Heart left ventricle (tissue), 16 donors: ENCODE results near the gene SLC25A26. TPM values are rescaled to one million over a fixed set of nuclear protein-coding genes. Genes with fewer than 3 reads are reported as not detected.

Experiments
- ATAC-seq, 4 donors: fragments of 200-7000 bp; cut with Tn5 transposase; one replicate each; pipeline ENCODE4 v1.9.1; 2020 to 2022; ENCODE audit warnings: moderate library complexity in 4 of 4, mild to moderate bottlenecking in 3 of 4, moderate number of reproducible peaks in 1 of 4
- DNase-seq, 5 donors: peaks; one replicate each; pipeline ENCODE4 v3.0.0-alpha.2; 2020
- H3K27ac ChIP-seq, 12 donors: fragments of 200-600 bp; sonication (generic) in 4 of 12; one replicate each; pipeline versions ENCODE4 v1.5.0 to v1.8.0; 2016 to 2022; ENCODE audit warnings: mild to moderate bottlenecking in 2 of 12
- H3K27me3 ChIP-seq, 9 donors: fragments of 200-600 bp; sonication (generic) in 2 of 9; one replicate each; pipeline versions ENCODE4 v1.5.1 to v1.8.0; 2016 to 2022; ENCODE audit warnings: mild to moderate bottlenecking in 3 of 9
- H3K36me3 ChIP-seq, 9 donors: fragments of 200-600 bp; sonication (generic) in 2 of 9; one replicate each; pipeline versions ENCODE4 v1.5.0 to v1.8.0; 2018 to 2022; ENCODE audit warnings: mild to moderate bottlenecking in 2 of 9
- H3K4me1 ChIP-seq, 12 donors: fragments of 200-600 bp; sonication (generic) in 4 of 12; one replicate each; pipeline versions ENCODE4 v1.5.0 to v1.8.0; 2016 to 2022; ENCODE audit warnings: mild to moderate bottlenecking in 3 of 12
- H3K4me3 ChIP-seq, 12 donors: fragments of 200-600 bp; sonication (generic) in 4 of 12; one replicate each; pipeline versions ENCODE4 v1.5.0 to v1.8.0; 2017 to 2022; ENCODE audit warnings: mild to moderate bottlenecking in 9 of 12, moderate library complexity in 4 of 12
- H3K9me3 ChIP-seq, 12 donors: fragments of 200-600 bp; sonication (generic) in 4 of 12; one replicate each; pipeline versions ENCODE4 v1.5.0 to v1.8.0; 2016 to 2022; ENCODE audit warnings: mild to moderate bottlenecking in 1 of 12
- POLR2A ChIP-seq, 2 donors: fragments of 450-650 bp; IDR thresholded peaks; one replicate each; pipeline ENCODE4 v1.6.1; 2017; ENCODE audit warnings: antibody characterized with exemption in 2 of 2, mild to moderate bottlenecking in 2 of 2, moderate library complexity in 2 of 2
- WGBS, 4 donors: extraction: QIAGEN DNeasy Blood & Tissue Kit in 2 of 4; methylation state at CpG; one replicate each; pipeline versions ENCODE4 v1.1.5 to v1.1.7; 2013 to 2018; 5-methylcytosine and 5-hydroxymethylcytosine counted together
- intact Hi-C, 10 donors: fragments of 100-400 bp; cut with DNase I; formaldehyde crosslinking; loops; one replicate each; pipeline versions ENCODE4 v1.11.1 to v1.14.2; 2022
- polyA plus RNA-seq, 2 donors: library from polyadenylated mRNA; stranded (reverse); fragments of 200-250 nt; gene quantifications; one replicate each; pipeline ENCODE4 v1.2.3, GENCODE V29; 2013
- total RNA-seq, 9 donors: library from RNA; depleted of rRNA in 2 of 9; stranded (reverse); fragments of >200 nt in 2 of 9; fragmentation: NEBNext Ultra II Directional in 3 of 9; extraction: Animal tissue kit (Norgen Biotek cat#: 25700) in 3 of 9; gene quantifications; one replicate each; pipeline versions ENCODE4 v1.1.0 to v1.2.4, GENCODE V29; 2016 to 2023
- TF ChIP-seq, protein P1 (sequence below), 12 donors: fragments of 200-600 bp; sonication (generic) in 4 of 12; IDR thresholded peaks; one replicate each; pipeline versions ENCODE4 v1.5.0 to v1.8.0; 2018 to 2022; ENCODE audit warnings: antibody characterized with exemption in 12 of 12, mild to moderate bottlenecking in 5 of 12
- donor health status: ischemic (EF 13 %, LVEDD 7.1; RV severe dilation, severe dysfunction).
- donor health status: healthy with polysubstance abuse.
- donor health status: DM: no; HTN: yes; CAD: no.
- donor health status: DM: no; HTN: no; CAD: no.
- donor health status: ischemic (EF 25% LVEDD 6.9; RV normal size, moderate dysfunction).
- donor health status: ischemic (EF 25% LVEDD 5.7; RV mildly dilated, moderate dysfunction).
- donor health status: healthy.
- donor health status: DM: yes; HTN: yes; CAD: no.
- donor health status: ischemic (EF 35%, LVEDD 5.7; RV mildly dilated, moderate dysfunction).
- donor health status: nonischemic (EF 11% LVEDD 7.7; RV severe dilation, severe dysfunction).
- donor health status: DM: yes; HTN: yes; CAD: no.
- donor health status: PGD.
- donor health status: ischemic (EF 29% LVEDD 5.4; RV normal size, mild dysfunction).
- donor health status: nonischemic (EF 23%, LVEDD 6.1; RV moderate dilation, normal function).

The SLC25A26 gene
- total and polyA plus RNA-seq, 11 donors = 20.0 to 42.2 (median 25.4) TPM

DNA sequence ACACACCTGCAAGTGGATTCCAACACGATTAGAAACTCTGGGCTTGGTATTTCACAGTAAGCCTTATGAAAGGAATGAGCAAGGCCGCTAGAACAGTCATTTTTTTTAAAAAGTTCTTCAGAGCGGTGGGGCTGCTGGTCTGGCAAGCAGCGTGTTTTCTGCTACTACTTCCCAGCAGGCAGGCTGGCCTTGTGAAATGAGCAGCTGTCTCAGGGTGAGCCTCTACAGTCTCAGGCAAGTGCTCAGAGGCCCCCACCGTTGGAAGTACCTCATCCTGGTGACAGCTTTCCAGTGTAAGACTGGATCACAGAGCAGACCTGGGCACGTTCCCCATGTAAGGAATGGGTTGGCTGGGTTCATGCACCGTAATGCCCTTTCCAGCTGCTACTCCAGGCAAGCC lies 160.8 kb downstream of the SLC25A26 start:
- ATAC-seq = peak in 1 of 4 donors; percentile 50
- no peak overlapping the region for H3K4me3 ChIP-seq
- TF ChIP-seq POLR2A (IDR thresholded peaks at IDR 0.05) = no peak
- TF ChIP-seq, protein P1, sequence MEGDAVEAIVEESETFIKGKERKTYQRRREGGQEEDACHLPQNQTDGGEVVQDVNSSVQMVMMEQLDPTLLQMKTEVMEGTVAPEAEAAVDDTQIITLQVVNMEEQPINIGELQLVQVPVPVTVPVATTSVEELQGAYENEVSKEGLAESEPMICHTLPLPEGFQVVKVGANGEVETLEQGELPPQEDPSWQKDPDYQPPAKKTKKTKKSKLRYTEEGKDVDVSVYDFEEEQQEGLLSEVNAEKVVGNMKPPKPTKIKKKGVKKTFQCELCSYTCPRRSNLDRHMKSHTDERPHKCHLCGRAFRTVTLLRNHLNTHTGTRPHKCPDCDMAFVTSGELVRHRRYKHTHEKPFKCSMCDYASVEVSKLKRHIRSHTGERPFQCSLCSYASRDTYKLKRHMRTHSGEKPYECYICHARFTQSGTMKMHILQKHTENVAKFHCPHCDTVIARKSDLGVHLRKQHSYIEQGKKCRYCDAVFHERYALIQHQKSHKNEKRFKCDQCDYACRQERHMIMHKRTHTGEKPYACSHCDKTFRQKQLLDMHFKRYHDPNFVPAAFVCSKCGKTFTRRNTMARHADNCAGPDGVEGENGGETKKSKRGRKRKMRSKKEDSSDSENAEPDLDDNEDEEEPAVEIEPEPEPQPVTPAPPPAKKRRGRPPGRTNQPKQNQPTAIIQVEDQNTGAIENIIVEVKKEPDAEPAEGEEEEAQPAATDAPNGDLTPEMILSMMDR (IDR thresholded peaks at IDR 0.05) = no peak
- H3K27me3 ChIP-seq = no peaks in the 10 kb centered on the region
- H3K36me3 ChIP-seq = peaks cover 5 to 100% (median 96%) of the 10 kb centered on the region in 9 donors
- DNase-seq = no peak
- WGBS, 4 donors = 82 to 88% (median 83%) methylated on average over 5 to 7 of the region's 7 CpGs
- H3K4me1 ChIP-seq = peaks cover 0 to 15% (median 6%) of the 10 kb centered on the region in 12 donors
- H3K27ac ChIP-seq = peak overlapping the region in 1 of 12 donors; percentile 51
- H3K9me3 ChIP-seq = no peaks in the 10 kb centered on the region
- intact Hi-C loops = no loop called here

DNA sequence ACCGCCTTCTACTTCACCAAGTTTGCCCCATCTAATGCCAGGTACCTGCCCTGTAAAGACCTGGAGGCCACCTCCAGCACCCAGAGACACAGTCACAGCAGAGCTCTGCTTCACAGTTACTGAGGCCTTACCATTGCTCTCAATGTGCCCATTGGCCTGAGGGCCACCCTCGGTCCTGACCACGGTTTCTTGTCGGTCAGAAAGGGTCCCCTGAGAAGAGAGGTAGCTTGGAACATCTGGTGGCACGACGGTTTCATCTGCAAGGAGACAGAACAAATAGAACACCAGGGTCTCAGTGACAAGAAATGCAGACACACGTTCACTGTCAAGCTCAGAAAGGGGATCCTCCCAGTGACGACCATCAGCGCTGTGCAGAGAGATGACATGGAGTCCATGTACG lies 161.3 kb downstream of the SLC25A26 start:
- H3K4me3 ChIP-seq = no peak overlapping the region
- 93 to 96% (median 93%) methylated on average over 10 of the region's 10 CpGs for WGBS, 4 donors
- no peaks in the 10 kb centered on the region for H3K9me3 ChIP-seq
- H3K27me3 ChIP-seq = no peaks in the 10 kb centered on the region
- intact Hi-C loops = no loop called here
- peak overlapping the region in 1 of 12 donors; percentile 51 for H3K27ac ChIP-seq
- peaks cover 5 to 100% (median 96%) of the 10 kb centered on the region in 9 donors for H3K36me3 ChIP-seq
- TF ChIP-seq, protein P1 (IDR thresholded peaks at IDR 0.05) = no peak
- TF ChIP-seq POLR2A (IDR thresholded peaks at IDR 0.05) = no peak
- ATAC-seq = no peak
- DNase-seq = no peak
- peaks cover 0 to 9% (median 1%) of the 10 kb centered on the region in 12 donors for H3K4me1 ChIP-seq

DNA sequence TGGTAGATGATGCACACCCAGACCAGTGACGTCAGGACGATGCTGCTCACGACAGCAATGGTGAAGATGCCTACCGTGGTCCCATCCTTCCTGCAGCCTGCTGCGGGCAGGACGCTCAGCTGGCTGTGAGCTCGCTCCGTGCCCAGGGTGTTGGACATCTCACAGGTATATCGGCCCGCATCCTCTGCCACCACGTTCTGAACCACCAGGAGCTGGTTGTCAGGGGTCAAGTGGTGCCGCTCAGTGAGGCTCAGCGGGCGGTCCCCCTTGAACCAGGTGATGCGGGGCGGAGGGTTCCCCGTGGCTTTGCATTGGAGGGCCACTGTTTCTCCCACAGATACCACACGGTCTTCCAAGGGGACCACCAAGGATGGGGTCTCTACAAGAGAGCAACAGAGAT lies 162.2 kb downstream of the SLC25A26 start:
- intact Hi-C loops = no loop called here
- Histone ChIP-seq H3K9me3 (no peaks in the 10 kb centered on the region), H3K27ac (peak overlapping the region in 1 of 12 donors; percentile 51), H3K36me3 (peaks cover 5 to 97% (median 87%) of the 10 kb centered on the region in 9 donors), H3K4me3 (no peak overlapping the region), H3K27me3 (no peaks in the 10 kb centered on the region), H3K4me1 (peaks cover 0 to 4% (median 0%) of the 10 kb centered on the region in 12 donors)
- DNase-seq = no peak
- TF ChIP-seq POLR2A (IDR thresholded peaks at IDR 0.05) = no peak
- TF ChIP-seq, protein P1 (IDR thresholded peaks at IDR 0.05) = no peak
- WGBS, 4 donors = 91 to 97% (median 96%) methylated on average over 18 of the region's 18 CpGs
- ATAC-seq = peak in 1 of 4 donors; percentile 8

DNA sequence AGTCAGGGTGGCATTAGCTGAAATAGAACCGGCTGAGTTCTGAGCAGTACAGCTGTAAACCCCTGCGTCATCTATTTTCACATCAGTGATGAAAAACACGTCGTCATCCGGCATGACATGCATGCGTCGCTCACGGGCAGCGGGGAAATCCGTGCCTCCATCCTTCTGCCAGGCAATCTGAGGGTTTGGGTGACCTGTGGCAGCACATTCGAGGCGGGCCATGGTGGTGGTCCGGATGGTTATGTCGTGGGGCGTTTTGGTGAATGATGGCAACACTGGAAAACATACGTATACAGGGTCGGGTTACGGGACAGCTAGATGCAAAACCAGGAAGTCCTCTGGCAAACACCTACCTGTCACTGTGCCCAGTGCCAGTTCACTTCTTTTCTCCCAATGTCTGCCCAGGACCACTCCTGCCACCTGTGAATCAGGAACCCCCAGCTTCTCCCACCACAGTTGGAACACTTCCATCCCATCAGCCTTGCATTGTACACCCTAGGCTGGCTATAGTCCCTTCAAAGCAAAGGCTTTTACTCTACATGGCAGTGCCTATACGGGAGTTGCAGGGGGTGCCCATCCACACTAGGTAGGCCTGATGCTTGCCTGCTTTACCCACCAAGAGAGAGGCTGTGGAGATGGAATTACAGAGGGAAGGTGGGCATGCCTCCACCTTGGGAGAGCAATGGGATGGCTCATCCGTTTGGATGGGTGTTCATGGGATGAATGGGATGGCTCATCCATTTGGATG lies 163.4 kb downstream of the SLC25A26 start:
- peaks cover 0 to 4% (median 0%) of the 10 kb centered on the region in 12 donors for H3K4me1 ChIP-seq
- intact Hi-C loops = no loop called here
- no peak overlapping the region for H3K4me3 ChIP-seq
- no peaks in the 10 kb centered on the region for H3K9me3 ChIP-seq
- H3K27ac ChIP-seq = peak overlapping the region in 1 of 12 donors; percentile 51
- H3K36me3 ChIP-seq = peaks cover 3 to 91% (median 81%) of the 10 kb centered on the region in 9 donors
- WGBS, 4 donors = 92 to 96% (median 94%) methylated on average over 20 of the region's 20 CpGs
- no peaks in the 10 kb centered on the region for H3K27me3 ChIP-seq
- ATAC-seq (no peak), DNase-seq (no peak)
- TF ChIP-seq, protein P1 (IDR thresholded peaks at IDR 0.05) = no peak
- TF ChIP-seq POLR2A (IDR thresholded peaks at IDR 0.05) = no peak
